HG03103 (cell line): ENCODE measurements around the gene FGF14.

Source experiments
- ATAC-seq: cut with Tn5 transposase; IDR thresholded peaks from one replicate; pipeline ENCODE4 v1.9.1; 2021; ENCODE audit warnings: low read depth; ENCODE audit not compliant: unreplicated experiment

FGF14 gene

GRCh38 chr13:102203718-102204117, 198.1 kb downstream of the FGF14 start:
- ATAC-seq: no peak

DNA sequence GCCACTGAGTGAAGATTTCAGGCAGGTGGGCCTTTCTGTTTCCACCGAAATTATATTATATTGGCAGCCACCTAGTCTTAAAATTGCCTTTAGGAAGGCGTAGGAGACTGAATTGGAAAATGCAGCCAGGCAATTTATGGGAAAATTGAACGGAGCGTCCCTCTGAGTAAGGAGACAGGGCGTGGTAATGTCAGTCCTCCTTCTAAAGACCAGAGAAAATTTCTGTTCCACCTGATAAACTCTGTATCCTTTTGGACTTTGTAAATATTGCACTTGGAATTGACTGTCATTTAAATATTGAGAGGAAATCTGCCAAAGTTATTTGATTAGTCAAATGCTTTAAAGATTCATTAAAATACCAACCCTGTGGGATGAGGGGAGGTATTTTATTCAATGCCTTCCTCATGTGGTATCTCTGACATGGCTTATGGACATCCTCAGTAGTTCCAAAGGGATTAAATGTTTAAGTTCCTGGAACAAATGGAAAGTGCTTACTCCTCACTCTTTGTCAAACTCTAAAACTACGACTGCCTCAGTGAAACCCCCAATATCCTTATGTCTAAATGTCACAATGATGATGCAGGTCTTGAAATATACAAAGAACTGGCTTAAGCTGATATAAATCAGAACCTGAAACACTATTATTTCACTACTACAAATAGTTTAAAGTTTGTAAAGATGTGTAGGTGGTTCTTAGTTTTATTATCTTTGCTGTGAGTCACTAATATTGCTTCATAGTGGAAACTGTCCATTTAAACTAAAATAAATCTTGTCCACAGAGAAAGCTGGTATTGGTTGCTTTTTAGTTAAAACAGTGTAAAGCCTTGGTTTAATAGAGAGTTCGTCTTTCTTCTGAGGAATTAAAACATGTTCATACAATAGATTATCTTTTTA, 203.2 kb downstream of the FGF14 start:
- ATAC-seq: no peak

DNA sequence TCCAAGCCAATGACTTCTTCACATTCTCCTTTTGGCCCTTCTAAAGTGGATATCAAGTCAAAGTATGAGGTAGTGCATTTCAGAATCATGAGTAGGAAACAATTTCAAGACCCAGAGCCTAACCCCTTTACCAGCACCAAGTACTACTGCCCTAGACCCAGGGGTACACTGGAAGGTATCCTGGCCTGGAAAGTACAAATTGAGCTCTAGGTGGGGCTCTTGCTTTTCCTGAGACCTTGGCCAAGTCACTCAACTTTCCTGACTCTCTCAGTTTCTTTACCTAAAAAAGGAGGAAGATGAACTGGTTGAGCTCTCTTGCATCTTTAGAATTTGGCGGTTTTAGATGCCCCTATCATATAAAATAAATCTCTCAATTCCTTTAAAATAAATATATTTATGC, 204.7 kb downstream of the FGF14 start:
- no peak for ATAC-seq

DNA sequence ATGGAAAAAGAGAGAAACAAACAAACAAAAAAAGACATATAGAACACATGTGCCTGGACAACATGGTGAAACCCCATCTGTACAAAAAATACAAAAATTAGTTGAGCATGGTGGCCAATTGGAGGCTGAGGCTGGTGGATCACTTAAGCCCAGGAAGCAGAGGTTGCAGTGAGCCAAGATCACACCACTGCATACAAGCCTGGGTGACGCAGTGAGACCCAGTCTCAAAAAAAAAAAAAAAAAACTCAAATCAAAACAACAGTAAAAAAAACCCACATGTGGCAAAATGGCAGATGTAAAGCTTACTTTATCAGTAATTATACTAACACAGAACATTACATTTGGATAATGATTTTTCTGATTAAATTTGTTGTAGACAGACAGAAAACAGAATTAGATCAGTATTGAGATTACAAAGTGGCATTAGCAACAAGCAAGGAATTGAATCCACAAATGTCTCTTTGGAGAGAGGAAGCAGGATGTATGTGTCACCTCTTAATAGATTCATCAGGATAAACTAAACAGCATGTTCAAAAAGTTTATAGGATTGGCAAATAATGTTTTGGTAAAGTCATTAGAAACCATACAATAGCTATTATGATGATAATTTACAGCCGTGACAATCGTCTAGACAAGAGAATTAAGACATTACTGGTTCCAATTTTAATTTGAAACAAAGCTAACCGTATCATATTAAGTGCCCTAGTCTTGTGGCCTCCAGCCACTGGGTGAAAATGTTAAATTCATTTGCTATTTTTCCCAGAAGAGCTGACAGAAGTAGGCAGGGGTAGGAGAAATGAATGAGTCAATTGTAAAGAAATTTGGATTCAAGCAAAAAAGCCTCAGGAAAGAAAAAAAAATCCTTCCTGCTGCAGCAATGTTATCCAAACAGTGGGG, 206.0 kb downstream of the FGF14 start:
- no peak for ATAC-seq

DNA sequence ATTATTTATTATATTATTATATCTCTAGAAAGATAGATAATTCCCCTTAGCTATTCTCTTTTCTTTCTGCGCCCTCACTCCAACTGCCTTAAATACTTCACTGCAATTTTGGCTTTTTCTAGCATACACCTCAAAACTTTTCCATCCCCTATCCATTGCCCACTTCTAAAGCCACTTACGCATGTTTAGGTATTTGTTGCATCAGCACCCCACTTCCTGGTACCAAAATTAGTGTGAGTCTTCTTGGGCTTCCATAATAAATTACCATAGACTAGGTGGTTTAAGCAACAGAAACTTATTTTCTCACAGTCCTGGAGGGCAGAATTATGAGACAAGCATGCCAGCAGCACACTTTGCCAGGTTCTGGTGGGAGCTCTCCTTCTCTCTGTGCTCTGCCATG, 209.0 kb downstream of the FGF14 start:
- ATAC-seq: no peak

- no peak for ATAC-seq
These were observed 209.8 kb downstream of the FGF14 start for GRCh38 chr13:102191951-102192502.

GRCh38 chr13:102190930-102191329, 210.9 kb downstream of the FGF14 start:
- ATAC-seq: no peak

DNA sequence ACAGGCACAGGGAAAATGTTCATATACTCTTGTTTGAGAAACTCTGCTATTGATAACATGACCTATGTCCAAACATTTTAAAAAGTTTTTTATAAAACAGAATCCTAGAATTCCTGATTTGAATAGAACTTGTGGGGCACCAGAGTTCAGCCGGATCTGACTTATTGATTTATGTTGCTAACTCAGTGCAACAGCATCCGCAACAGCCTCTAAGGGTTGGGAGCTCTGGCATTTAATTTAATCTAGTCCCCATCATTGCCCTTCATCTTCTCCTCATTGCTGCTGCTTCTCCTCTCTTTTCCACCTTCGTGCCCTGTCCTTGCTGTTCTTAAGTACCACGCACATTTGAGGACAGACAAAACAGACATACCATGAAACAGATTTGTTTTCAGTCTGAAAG, 214.5 kb downstream of the FGF14 start:
- ATAC-seq: no peak

GRCh38 chr13:102185375-102185984, 216.4 kb downstream of the FGF14 start:
- no peak for ATAC-seq

GRCh38 chr13:102183509-102184182, 218.2 kb downstream of the FGF14 start:
- ATAC-seq: no peak

GRCh38 chr13:102182170-102182569, 219.7 kb downstream of the FGF14 start:
- ATAC-seq: no peak

DNA sequence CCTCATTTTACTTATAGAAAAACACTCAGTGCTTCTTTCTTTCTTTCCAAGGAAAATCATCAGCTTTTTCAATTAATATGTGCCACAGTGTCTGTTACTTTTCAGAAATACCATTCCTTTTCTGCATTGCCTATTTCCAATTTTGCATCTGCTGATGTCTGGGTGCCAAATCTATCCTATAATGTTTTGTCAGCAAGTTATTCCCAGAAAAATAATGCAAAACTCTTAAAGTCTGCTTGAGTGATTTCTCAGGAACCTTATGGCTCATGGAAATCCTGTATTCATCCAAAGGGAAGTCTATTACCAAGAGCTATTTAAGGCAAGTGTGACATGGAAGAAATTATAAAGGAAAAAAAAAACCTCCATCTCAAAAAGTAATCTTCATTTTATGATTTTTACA, 224.4 kb downstream of the FGF14 start:
- ATAC-seq: no peak

GRCh38 chr13:102176846-102177245, 225.0 kb downstream of the FGF14 start:
- no peak for ATAC-seq

- ATAC-seq: no peak
These were observed 229.4 kb downstream of the FGF14 start for GRCh38 chr13:102172406-102172805.

- no peak for ATAC-seq
These were observed 231.5 kb downstream of the FGF14 start for GRCh38 chr13:102170305-102170704.

GRCh38 chr13:102169471-102170015, 232.3 kb downstream of the FGF14 start:
- no peak for ATAC-seq

GRCh38 chr13:102152790-102153189, 249.1 kb downstream of the FGF14 start:
- ATAC-seq: no peak

DNA sequence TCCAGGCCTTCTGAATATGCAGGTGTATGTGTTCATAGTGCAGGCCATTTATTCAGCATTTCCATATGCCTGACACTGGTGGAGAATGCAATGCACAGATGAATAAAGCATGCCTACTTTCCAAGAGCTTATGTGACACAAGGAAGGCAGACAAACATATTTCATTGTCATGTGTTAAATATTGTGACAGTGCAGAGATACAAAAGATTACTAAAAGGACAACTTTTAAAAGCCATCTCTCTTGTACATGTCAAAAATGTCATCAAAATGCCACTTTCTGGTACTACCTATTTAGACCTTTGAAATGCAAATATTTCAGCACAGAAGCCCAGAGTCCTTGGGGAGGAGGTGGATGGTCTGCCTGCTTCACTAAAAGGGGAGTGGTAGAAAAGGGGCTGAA, 254.5 kb downstream of the FGF14 start:
- ATAC-seq: no peak

DNA sequence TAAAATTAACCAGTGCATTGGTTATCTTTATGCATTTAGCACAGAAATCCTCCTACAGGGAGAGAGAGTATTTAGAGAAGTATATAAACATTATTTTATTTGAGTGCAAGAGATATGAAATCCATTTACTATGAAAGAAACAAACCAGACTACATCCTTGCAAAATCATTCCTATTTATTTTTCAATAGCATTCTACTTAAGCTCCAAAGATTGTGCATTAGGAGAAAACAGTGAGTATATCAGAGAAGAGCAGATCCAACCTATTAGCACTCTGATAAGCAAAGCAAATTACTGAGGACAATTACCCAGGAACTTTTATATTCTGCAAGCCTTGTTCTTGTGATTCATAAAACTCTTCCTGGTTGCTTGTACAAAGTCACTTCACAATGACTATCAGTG, 256.1 kb downstream of the FGF14 start:
- no peak for ATAC-seq

DNA sequence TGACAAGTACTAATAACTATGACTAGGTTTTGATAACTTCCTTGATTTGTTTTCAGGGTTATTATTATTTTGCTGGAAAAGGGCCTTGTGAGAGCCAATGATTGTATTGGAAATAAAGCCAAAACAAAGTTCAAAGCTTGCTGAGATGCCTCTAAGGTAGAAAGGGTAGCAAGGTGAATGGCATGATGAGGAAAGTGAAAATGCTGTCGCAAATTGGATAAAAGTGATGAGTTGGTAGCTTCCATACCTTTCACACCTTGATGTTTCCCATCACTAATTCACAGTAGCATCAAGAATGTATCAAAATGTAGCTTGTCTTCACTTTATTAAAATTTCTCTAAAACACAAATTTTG, 259.4 kb downstream of the FGF14 start:
- ATAC-seq: no peak
